ENCODE measurements around the gene PDE4D.
"Not testable (repeated sequence)": the region's sequence is repeated elsewhere in the genome, so short reads cannot be mapped to it uniquely, and the experiment has no call there.

The PDE4D gene

DNA sequence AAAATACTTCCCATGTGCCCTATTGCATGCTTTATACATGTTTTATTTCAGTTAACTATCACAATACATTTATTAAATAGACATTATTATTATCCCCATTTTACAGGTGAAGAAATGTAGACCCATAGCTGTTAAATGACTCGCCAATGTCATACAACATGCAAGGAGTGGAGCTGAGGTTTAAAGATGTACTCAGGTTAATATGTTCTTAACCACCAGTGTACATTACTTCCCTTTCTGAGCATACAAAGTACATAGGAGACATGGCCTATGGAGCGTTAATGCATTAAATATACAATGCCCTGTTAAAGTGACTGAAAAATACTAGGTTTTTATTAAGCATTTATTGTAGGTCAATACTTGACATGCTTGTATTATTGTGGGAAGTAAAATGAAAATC is 407.0 kb downstream of the PDE4D start:
- FAIRE-seq, result no peak
- DNase-seq (ENCODE audit: low spot score), result no peak

- no peak for DNase-seq (ENCODE audit: low spot score)
Observed at GRCh38 chr5:59485629-59486439, 407.7 kb downstream of the PDE4D start.

GRCh38 chr5:59485107-59485506 is 408.4 kb downstream of the PDE4D start:
- DNase-seq (ENCODE audit: low spot score) (no peak), FAIRE-seq (no peak)

More at GRCh38 chr5:59485629-59486439, 407.7 kb downstream of the PDE4D start:
- FAIRE-seq, result no peak

DNA sequence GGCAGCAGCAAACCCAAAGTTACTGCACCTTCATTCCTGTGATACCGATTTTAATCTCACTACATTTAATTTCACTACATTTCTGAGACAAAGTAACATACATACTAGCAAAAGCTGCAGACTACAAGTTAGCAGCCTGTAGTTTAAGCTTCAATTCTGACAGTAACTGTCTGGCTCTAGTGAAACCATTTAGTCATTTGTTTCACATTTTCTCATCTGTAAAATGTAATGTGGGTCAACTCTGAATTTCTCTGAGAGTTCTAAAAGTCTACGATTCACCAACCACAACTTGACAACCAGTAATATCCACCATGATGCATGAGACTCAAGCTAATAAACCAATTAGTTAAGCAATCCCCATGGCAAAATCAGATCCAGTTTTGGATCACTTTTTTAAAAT is 408.9 kb downstream of the PDE4D start:
- DNase-seq (ENCODE audit: low spot score) (no peak), FAIRE-seq (no peak)

- FAIRE-seq (no peak), DNase-seq (ENCODE audit: low spot score) (peak; percentile 59)
Observed at GRCh38 chr5:59483971-59484472, 409.5 kb downstream of the PDE4D start.

GRCh38 chr5:59479086-59479485 is 414.4 kb downstream of the PDE4D start:
- FAIRE-seq (no peak), DNase-seq (ENCODE audit: low spot score) (no peak)

GRCh38 chr5:59474324-59474723 is 419.2 kb downstream of the PDE4D start:
- DNase-seq (ENCODE audit: low spot score), result no peak
- FAIRE-seq, result no peak

GRCh38 chr5:59473611-59474010 is 419.9 kb downstream of the PDE4D start:
- FAIRE-seq, result no peak
- no peak for DNase-seq (ENCODE audit: low spot score)

- DNase-seq (ENCODE audit: low spot score) (no peak), FAIRE-seq (no peak)
Observed at GRCh38 chr5:59471463-59471862, 422.1 kb downstream of the PDE4D start.

DNA sequence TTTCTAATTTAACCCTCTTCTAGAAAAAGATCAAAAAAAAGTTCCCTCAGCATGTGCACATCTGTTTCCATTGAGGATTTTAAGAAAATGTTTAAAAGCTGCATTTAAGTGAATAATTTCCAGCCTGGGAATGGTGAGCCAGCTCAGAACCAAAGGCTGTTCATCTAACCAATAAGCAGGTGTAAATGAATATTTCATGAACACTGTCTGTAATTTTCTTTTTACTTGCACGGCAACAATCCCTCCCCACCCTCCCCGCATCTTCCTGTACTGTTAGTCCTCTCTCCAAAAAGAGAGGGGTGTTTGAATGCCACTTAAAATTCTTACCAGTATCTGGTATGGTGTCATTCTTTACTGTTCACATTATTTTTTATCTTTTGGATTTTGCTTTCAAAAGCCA is 425.6 kb downstream of the PDE4D start:
- DNase-seq (ENCODE audit: low spot score), result no peak
- no peak for FAIRE-seq

DNA sequence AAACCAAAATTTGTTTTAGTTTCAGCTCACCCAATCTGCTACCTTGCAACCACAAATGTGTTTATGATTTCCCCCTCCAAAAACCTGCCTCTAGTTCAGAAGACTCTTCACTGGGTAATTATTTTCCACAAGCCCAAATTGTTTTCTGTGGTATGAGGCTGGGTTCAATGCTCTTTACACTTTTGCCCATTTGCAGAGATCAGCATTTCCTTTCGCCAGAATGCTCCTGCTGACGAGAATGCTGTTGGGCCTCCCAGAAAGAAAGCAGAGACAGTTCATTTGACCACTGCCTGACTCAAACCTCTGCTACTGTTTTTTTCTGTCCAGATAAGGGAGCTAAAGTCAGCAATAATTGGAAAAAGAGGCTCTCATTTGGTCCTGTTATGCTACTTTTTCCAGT is 427.3 kb downstream of the PDE4D start:
- DNase-seq (ENCODE audit: low spot score) (no peak), FAIRE-seq (no peak)

DNA sequence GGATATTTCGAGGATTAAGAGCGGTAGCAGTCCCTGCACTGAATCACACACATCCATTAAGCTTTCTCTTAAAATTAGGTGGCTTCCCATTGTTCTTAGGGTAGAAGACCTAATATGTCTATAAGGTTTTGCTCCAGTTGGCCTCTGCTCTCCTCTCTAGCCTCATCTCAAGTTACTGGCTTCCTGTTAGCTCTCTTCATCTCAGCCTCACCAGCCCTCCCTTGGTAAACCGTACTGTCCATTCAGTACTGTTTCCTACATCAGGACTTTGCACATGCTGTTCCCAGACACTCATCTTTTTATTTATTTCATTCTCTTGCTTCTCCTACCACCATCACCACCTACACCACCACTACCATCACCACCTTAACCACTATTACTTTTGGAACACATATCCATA is 428.6 kb downstream of the PDE4D start:
- no peak for DNase-seq (ENCODE audit: low spot score)
- FAIRE-seq, result no peak

DNA sequence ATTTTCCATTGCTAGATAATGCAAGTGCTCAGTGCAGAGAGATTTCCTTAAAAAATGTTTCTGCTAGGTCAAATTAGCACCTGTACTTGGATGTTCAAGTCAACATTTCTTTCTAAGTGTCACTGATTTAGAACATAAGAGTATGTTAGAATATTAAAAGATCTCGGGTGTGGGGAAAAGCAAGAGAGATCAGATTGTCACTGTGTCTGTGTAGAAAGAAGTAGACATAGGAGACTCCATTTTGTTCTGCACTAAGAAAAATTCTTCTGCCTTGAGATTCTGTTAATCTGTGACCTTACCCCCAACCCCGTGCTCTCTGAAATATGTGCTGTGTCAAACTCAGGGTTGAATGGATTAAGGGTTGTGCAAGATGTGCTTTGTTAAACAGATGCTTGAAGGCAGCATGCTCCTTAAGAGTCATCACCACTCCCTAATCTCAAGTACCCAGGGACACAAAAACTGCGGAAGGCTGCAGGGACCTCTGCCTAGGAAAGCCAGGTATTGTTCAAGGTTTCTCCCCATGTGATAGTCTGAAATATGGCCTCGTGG is 429.8 kb downstream of the PDE4D start:
- FAIRE-seq; DNase-seq (ENCODE audit: low spot score): not testable (repeated sequence)

DNA sequence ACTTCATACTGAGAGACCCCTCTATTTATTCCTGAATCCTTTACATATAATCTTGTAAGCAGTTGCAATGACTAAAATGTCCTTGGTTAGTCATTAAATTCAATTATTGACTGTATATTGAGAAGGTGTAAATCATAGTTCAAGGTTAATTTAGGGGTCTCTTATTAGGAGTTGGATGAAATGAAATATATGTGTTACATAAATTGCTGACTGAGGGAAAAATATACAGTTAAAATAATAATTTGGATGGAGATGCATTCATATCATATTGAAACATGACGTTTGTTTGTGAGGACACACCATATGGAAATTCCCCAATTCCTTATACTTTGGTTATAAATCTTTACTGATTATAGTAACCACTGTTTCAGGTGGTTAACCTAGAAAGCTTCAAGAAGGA is 430.6 kb downstream of the PDE4D start:
- FAIRE-seq (no peak), DNase-seq (ENCODE audit: low spot score) (no peak)

DNA sequence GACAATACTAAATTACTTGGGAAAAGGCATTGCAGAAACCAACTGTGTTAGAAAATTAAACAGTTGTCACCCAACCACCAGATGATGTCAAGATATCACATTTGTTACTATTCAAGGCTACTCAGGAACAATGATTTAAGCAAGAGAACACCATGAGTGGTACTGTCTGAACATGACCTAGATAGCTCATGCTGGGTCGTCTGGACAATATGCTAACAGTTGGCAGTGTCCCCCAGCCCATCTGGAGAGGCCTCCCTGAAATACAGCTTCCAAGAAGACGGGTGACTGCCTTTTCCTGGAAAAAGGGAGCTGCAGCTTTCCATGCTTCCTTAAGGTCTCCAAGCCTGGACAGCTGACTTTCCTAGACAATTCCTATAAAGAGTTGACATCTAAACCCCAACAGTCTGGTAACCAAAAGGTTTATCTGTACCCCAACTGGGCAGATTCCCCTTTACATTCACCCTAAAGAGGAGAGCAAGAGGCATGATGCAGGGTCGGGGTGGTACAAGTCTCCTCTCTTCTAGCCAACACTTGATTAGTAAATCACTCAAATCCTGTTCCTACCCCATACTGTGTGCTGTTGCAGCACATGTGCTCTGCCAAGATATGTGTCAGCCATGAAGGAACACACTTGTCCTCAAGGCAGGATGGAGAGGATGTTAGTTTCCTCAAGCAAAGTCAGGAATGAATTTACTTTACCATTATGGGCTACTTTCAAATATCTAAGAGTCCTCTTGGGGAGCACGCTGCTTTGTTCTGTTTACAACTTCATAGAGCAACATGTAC is 433.0 kb downstream of the PDE4D start:
- DNase-seq (ENCODE audit: low spot score) (no peak), FAIRE-seq (no peak)

DNA sequence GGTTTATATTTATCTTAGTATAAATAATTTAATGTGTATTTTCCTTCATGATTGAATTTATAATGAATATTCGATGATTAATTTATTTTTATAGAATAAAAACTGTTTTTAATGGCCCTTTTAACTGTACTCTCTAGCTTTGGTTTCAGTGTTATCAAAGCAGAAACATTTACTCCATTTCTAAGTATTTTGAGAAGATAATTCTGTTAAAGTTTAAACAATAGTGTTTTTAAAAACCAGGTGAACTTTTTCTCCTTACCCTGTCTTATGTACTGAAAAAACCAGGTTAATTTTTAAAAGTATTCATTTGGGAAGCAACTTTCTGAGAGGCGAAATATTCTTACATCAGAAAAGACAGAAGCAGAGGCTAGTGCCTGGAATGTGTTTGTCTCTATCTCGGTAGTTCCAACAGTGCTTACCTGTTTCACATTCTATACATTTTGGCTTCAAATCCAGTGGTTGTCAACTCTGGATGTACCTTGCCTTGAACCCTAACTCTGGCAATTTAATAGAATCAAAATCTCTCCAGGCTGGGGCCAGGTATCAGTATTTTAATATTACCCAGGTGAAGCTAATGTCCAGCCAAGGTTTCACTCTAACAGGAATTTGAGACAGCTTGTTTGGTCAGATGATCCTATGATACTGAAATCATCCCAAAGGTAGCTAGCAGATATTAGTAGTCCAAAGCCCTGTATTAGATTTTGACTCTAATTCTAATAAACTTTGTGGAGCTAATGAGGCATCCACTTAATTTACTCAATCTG is 434.4 kb downstream of the PDE4D start:
- FAIRE-seq, result no peak
- no peak for DNase-seq (ENCODE audit: low spot score)

DNA sequence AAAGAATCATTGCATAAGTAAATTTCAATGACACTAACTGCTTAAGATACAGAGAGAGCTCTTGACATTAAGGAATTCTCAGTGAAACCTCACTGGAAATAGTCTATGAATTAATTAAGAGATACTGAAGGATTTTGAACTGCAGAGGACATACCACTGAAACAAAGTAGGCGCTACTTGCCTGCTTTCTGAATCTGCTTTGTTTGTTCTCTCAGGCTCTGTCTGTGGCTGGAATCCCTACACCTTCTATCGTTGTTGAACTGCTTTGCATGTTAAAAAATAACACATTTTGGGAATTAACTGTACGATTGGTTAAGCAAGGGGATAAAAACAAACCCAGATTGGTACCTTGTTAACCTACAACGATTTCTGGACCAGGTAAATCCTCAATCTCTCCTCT is 435.2 kb downstream of the PDE4D start:
- DNase-seq (ENCODE audit: low spot score) (no peak), FAIRE-seq (no peak)

DNA sequence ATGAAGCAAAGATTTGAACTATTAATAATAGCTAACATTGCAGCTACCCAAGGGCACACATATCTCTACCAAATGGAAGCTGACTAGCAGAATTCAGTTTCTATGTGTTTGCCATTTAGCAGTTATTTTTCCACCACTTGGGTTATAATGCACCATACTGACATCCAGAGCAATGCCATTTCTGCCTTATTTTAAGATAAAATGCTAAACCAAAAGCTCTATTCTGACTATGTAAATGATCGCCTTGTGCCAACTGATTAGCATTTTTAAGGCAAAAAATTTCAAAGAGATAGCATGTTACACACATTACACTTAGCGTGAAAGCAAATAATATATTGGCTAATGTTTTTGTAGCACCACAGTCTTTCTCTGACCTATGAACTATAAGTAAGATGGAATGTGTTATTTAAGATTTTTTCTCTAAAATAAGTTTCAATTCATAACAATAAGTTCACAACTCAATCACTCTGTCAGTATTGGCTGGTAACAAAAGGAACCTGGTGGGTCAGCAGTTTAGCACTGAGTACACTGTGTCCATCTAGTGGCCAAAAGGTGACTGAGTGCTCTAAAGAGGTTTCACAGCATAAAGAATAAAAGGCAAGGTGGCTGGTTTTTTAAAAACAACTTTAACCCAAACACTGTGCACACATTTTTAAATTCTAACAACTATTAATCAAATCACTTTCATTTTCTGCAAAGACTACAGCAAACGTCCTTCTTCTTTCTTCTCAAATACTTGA is 443.5 kb downstream of the PDE4D start:
- FAIRE-seq, result no peak

GRCh38 chr5:59446356-59446755 is 447.2 kb downstream of the PDE4D start:
- DNase-seq (ENCODE audit: low spot score), result no peak

More for the DNA sequence above, 443.5 kb downstream of the PDE4D start:
- DNase-seq (ENCODE audit: low spot score), result no peak

DNA sequence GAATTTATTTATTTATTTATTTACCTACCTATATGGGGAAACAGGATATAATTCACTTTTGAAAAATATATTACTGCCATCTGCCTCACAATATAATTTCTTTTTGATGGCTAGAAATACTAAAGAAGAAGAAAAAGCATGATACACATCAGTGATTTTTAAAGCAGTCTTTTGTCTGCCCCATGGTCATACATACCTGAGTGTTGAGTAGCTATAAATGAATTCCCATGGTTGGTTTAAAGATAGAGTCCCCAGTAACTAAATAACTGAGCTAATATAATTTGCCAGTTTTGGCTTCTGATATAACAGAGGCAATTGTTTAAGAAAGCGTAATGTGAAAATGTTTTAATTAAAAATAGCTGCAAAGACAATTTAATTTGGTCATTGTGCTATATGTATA is 447.8 kb downstream of the PDE4D start:
- peak; percentile 79 for FAIRE-seq
- DNase-seq (ENCODE audit: low spot score), result peak; percentile 32

More at GRCh38 chr5:59446356-59446755, 447.2 kb downstream of the PDE4D start:
- no peak for FAIRE-seq

DNA sequence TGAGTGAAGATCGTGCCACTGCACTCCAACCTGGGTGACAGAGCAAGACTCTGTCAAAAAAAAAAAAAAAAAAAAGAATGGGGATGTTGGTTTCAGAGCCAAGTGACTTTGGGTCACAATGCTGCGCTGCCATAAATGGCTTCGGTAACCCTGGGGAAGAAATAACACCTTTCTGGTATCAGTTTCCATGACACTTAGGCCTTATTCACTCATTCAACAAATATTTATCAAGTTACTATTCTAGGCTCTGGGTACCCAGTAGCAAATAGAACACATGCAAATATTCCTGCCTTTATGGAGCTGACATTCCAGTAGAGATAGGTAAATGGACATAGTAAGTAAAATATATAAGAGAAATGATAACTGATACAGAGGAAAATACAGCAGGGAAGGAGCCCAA is 454.2 kb downstream of the PDE4D start:
- no peak for DNase-seq (ENCODE audit: low spot score)

More for the DNA sequence above, 454.2 kb downstream of the PDE4D start:
- no peak for FAIRE-seq

All from RCC 7860 (cell line).